Activated naive CD8-positive, alpha-beta T cell treated with anti-CD3 and anti-CD28 coated beads for 36 hours (primary cell): Measurements from ENCODE around the gene XYLT1. TPM values are rescaled to one million over a fixed set of nuclear protein-coding genes. Genes with fewer than 3 reads are reported as not detected.
A peak's percentile ranks its signal among the peaks of the same experiment; 100 is the strongest.

Source experiments
- DNase-seq: peaks from one replicate; pipeline ENCODE4 v3.0.0; 2021
- H3K27ac Mint-ChIP-seq: one replicate; pipeline ENCODE4 v1.8.0; 2022; ENCODE audit warnings: mild to moderate bottlenecking, moderate library complexity, mixed read lengths
- H3K27me3 Mint-ChIP-seq: one replicate; pipeline ENCODE4 v1.8.0; 2022; ENCODE audit warnings: mild to moderate bottlenecking, mixed read lengths
- H3K36me3 Mint-ChIP-seq: one replicate; pipeline ENCODE4 v1.8.0; 2021; ENCODE audit warnings: mild to moderate bottlenecking, mixed read lengths
- H3K4me1 Mint-ChIP-seq: one replicate; pipeline ENCODE4 v1.8.0; 2021; ENCODE audit warnings: mixed read lengths
- H3K4me3 Mint-ChIP-seq: one replicate; pipeline ENCODE4 v1.8.0; 2022; ENCODE audit warnings: mild to moderate bottlenecking, moderate library complexity, mixed read lengths
- H3K9me3 Mint-ChIP-seq: one replicate; pipeline ENCODE4 v1.8.0; 2022; ENCODE audit warnings: mixed read lengths
- total RNA-seq, 2 experiments: library from RNA; stranded (reverse); gene quantifications; one replicate each; pipeline ENCODE4 v1.2.3, GENCODE V29; 2021

XYLT1 gene
- total RNA-seq, 2 experiments from 2014 or later = 4.1 to 4.6 TPM

GRCh38 chr16:17351441-17352035 is 119.2 kb downstream of the XYLT1 start:
- Mint-ChIP-seq H3K9me3 (no peaks in the 10 kb centered on the region), H3K27me3 (no peaks in the 10 kb centered on the region), H3K36me3 (peaks cover 8% of the 10 kb centered on the region), H3K4me3 (no peak overlapping the region), H3K4me1 (peaks cover 35% of the 10 kb centered on the region), H3K27ac (peak overlapping the region; percentile 54)
- no peak for DNase-seq

GRCh38 chr16:17350207-17350606 is 120.6 kb downstream of the XYLT1 start:
- H3K27ac Mint-ChIP-seq = no peak overlapping the region
- no peaks in the 10 kb centered on the region for H3K27me3 Mint-ChIP-seq
- H3K4me1 Mint-ChIP-seq = peaks cover 42% of the 10 kb centered on the region
- no peak overlapping the region for H3K4me3 Mint-ChIP-seq
- no peak for DNase-seq
- H3K9me3 Mint-ChIP-seq = no peaks in the 10 kb centered on the region
- peaks cover 8% of the 10 kb centered on the region for H3K36me3 Mint-ChIP-seq

- no peaks in the 10 kb centered on the region for H3K27me3 Mint-ChIP-seq
- H3K36me3 Mint-ChIP-seq = peaks cover 8% of the 10 kb centered on the region
- no peak for DNase-seq
- H3K27ac Mint-ChIP-seq = peak overlapping the region; percentile 60
- H3K4me1 Mint-ChIP-seq = peaks cover 52% of the 10 kb centered on the region
- H3K9me3 Mint-ChIP-seq = no peaks in the 10 kb centered on the region
- no peak overlapping the region for H3K4me3 Mint-ChIP-seq
Observed at GRCh38 chr16:17348826-17349225, 121.9 kb downstream of the XYLT1 start.

GRCh38 chr16:17348042-17348783 is 122.5 kb downstream of the XYLT1 start:
- no peak for DNase-seq
- H3K9me3 Mint-ChIP-seq = no peaks in the 10 kb centered on the region
- peak overlapping the region; percentile 97 for H3K27ac Mint-ChIP-seq
- H3K4me1 Mint-ChIP-seq = peaks cover 58% of the 10 kb centered on the region
- H3K36me3 Mint-ChIP-seq = peaks cover 8% of the 10 kb centered on the region
- H3K4me3 Mint-ChIP-seq = no peak overlapping the region
- no peaks in the 10 kb centered on the region for H3K27me3 Mint-ChIP-seq

- peaks cover 8% of the 10 kb centered on the region for H3K36me3 Mint-ChIP-seq
- DNase-seq = no peak
- H3K27ac Mint-ChIP-seq = peak overlapping the region; percentile 97
- H3K4me1 Mint-ChIP-seq = peaks cover 64% of the 10 kb centered on the region
- peak overlapping the region; percentile 35 for H3K4me3 Mint-ChIP-seq
- no peaks in the 10 kb centered on the region for H3K27me3 Mint-ChIP-seq
- H3K9me3 Mint-ChIP-seq = no peaks in the 10 kb centered on the region
Observed at GRCh38 chr16:17347624-17348023, 123.1 kb downstream of the XYLT1 start.

GRCh38 chr16:17346621-17347569 is 123.9 kb downstream of the XYLT1 start:
- DNase-seq = peak; percentile 78
- peak overlapping the region; percentile 35 for H3K4me3 Mint-ChIP-seq
- peaks cover 9% of the 10 kb centered on the region for H3K36me3 Mint-ChIP-seq
- peaks cover 66% of the 10 kb centered on the region for H3K4me1 Mint-ChIP-seq
- no peaks in the 10 kb centered on the region for H3K27me3 Mint-ChIP-seq
- H3K27ac Mint-ChIP-seq = peak overlapping the region; percentile 97
- H3K9me3 Mint-ChIP-seq = no peaks in the 10 kb centered on the region

- H3K4me1 Mint-ChIP-seq = peaks cover 80% of the 10 kb centered on the region
- peak overlapping the region; percentile 56 for H3K27ac Mint-ChIP-seq
- H3K4me3 Mint-ChIP-seq = no peak overlapping the region
- no peak for DNase-seq
- H3K9me3 Mint-ChIP-seq = no peaks in the 10 kb centered on the region
- peaks cover 8% of the 10 kb centered on the region for H3K36me3 Mint-ChIP-seq
- H3K27me3 Mint-ChIP-seq = no peaks in the 10 kb centered on the region
Observed at GRCh38 chr16:17345043-17345442, 125.7 kb downstream of the XYLT1 start.

GRCh38 chr16:17343728-17344127 is 127.0 kb downstream of the XYLT1 start:
- Mint-ChIP-seq H3K4me3 (no peak overlapping the region), H3K27me3 (no peaks in the 10 kb centered on the region), H3K9me3 (no peaks in the 10 kb centered on the region), H3K36me3 (peaks cover 5% of the 10 kb centered on the region), H3K27ac (peak overlapping the region; percentile 79), H3K4me1 (peaks cover 74% of the 10 kb centered on the region)
- DNase-seq = no peak

GRCh38 chr16:17343028-17343427 is 127.7 kb downstream of the XYLT1 start:
- H3K36me3 Mint-ChIP-seq = peaks cover 4% of the 10 kb centered on the region
- H3K9me3 Mint-ChIP-seq = no peaks in the 10 kb centered on the region
- peak; percentile 60 for DNase-seq
- H3K4me3 Mint-ChIP-seq = peak overlapping the region; percentile 57
- peaks cover 69% of the 10 kb centered on the region for H3K4me1 Mint-ChIP-seq
- peak overlapping the region; percentile 79 for H3K27ac Mint-ChIP-seq
- H3K27me3 Mint-ChIP-seq = no peaks in the 10 kb centered on the region

GRCh38 chr16:17342031-17342430 is 128.7 kb downstream of the XYLT1 start:
- Mint-ChIP-seq H3K36me3 (peaks cover 6% of the 10 kb centered on the region), H3K27me3 (no peaks in the 10 kb centered on the region), H3K9me3 (no peaks in the 10 kb centered on the region), H3K4me1 (peaks cover 60% of the 10 kb centered on the region), H3K27ac (peak overlapping the region; percentile 42), H3K4me3 (no peak overlapping the region)
- DNase-seq = no peak

- Mint-ChIP-seq H3K27me3 (no peaks in the 10 kb centered on the region), H3K9me3 (no peaks in the 10 kb centered on the region), H3K27ac (no peak overlapping the region), H3K4me1 (peaks cover 55% of the 10 kb centered on the region), H3K36me3 (peaks cover 6% of the 10 kb centered on the region), H3K4me3 (no peak overlapping the region)
- no peak for DNase-seq
Observed at GRCh38 chr16:17340804-17341203, 130.0 kb downstream of the XYLT1 start.

- Mint-ChIP-seq H3K9me3 (no peaks in the 10 kb centered on the region), H3K4me3 (no peak overlapping the region), H3K27ac (no peak overlapping the region), H3K27me3 (no peaks in the 10 kb centered on the region), H3K36me3 (peaks cover 6% of the 10 kb centered on the region), H3K4me1 (peaks cover 52% of the 10 kb centered on the region)
- DNase-seq = no peak
Observed at GRCh38 chr16:17339764-17340541, 130.8 kb downstream of the XYLT1 start.

- Mint-ChIP-seq H3K4me3 (no peak overlapping the region), H3K9me3 (no peaks in the 10 kb centered on the region), H3K4me1 (peaks cover 39% of the 10 kb centered on the region), H3K36me3 (peaks cover 7% of the 10 kb centered on the region), H3K27ac (no peak overlapping the region), H3K27me3 (no peaks in the 10 kb centered on the region)
- DNase-seq = no peak
Observed at GRCh38 chr16:17338244-17338643, 132.5 kb downstream of the XYLT1 start.

GRCh38 chr16:17336530-17336900 is 134.2 kb downstream of the XYLT1 start:
- peaks cover 21% of the 10 kb centered on the region for H3K4me1 Mint-ChIP-seq
- H3K36me3 Mint-ChIP-seq = peaks cover 5% of the 10 kb centered on the region
- DNase-seq = no peak
- no peak overlapping the region for H3K27ac Mint-ChIP-seq
- no peaks in the 10 kb centered on the region for H3K9me3 Mint-ChIP-seq
- no peaks in the 10 kb centered on the region for H3K27me3 Mint-ChIP-seq
- no peak overlapping the region for H3K4me3 Mint-ChIP-seq
